HCT116 (cell line): ENCODE data around the gene WIZ. TPM values are rescaled to one million over a fixed set of nuclear protein-coding genes. Genes with fewer than 3 reads are reported as not detected.

Source experiments
- ATAC-seq: fragments of 200-7000 bp; cut with Tn5 transposase; 2 replicates; pipeline ENCODE4 v1.9.1; 2020; ENCODE audit warnings: mild to moderate bottlenecking, moderate library complexity
- BruUV-seq: library from RNA; stranded (reverse); fragments of 400-500 nt; replicated peaks from 2 replicates; lab custom pipeline; 2021; lab: Mats Ljungman, UMichigan
- CTCF ChIA-PET: fragments of 300-600 bp; sonication (Branson Sonifier 250); formaldehyde crosslinking; loops from one replicate; lab custom pipeline; 2021; ENCODE audit warnings: antibody characterized with exemption; lab: Charles Lee
- POLR2A ChIA-PET: fragments of 300-600, 350-600 bp; sonication (Branson Sonifier 250); formaldehyde crosslinking; loops from one replicate; lab custom pipeline; 2021; ENCODE audit warnings: antibody characterized with exemption; lab: Charles Lee
- RAD21 ChIA-PET, 2 experiments: fragments of 300-600 bp; sonication (Branson Sonifier 250); formaldehyde crosslinking; loops; one replicate each; lab custom pipeline; 2023; ENCODE audit warnings: low total read pairs in 2 of 2; ENCODE audit not compliant: uncharacterized antibody in 2 of 2, unreplicated experiment in 2 of 2, low non-redundant PET in 1 of 2; lab: Charles Lee
- DNase-seq: peaks from one replicate; pipeline ENCODE4 v3.0.0-alpha.2; 2010; ENCODE audit warnings: low read depth, low spot score
- H2AFZ ChIP-seq: fragments of 200-600 bp; shearing (Covaris generic), sonication (generic); 2 replicates; pipeline ENCODE4 v1.6.1; 2017; ENCODE audit warnings: low read depth, mixed run types, mixed read lengths, antibody characterized with exemption, low read length; ENCODE audit not compliant: poor library complexity, severe bottlenecking
- H3K27ac ChIP-seq: 2 replicates; pipeline ENCODE4 v1.5.1; 2012; ENCODE audit warnings: low read depth, low read length
- H3K27me3 ChIP-seq: fragments of 200-600 bp; sonication (generic); 2 replicates; pipeline ENCODE4 v1.6.1; 2016; ENCODE audit warnings: mixed run types, low read length, mixed read lengths; ENCODE audit not compliant: insufficient read depth
- H3K36me3 ChIP-seq, 2 experiments: fragments of 200-500 bp in 1 of 2; fragments of 200-600 bp in 1 of 2; sonication (Bioruptor generic) in 1 of 2; sonication (generic) in 1 of 2; 2 replicates each; pipeline versions ENCODE4 v1.5.1 to v1.6.1; 2014 to 2016; ENCODE audit warnings: low read length in 2 of 2, inconsistent platforms in 1 of 2, mixed read lengths in 1 of 2, mixed run types in 1 of 2; ENCODE audit not compliant: insufficient read depth in 2 of 2, control insufficient read depth in 1 of 2
- H3K4me1 ChIP-seq, 2 experiments: fragments of 200-600 bp in 1 of 2; sonication (generic) in 1 of 2; 2 replicates each; pipeline versions ENCODE4 v1.5.1 to v1.6.1; 2012 to 2017; ENCODE audit warnings: low read length in 2 of 2, inconsistent platforms in 1 of 2, mild to moderate bottlenecking in 1 of 2, mixed read lengths in 1 of 2, mixed run types in 1 of 2, moderate library complexity in 1 of 2; ENCODE audit not compliant: insufficient read depth in 2 of 2, control insufficient read depth in 1 of 2
- H3K4me2 ChIP-seq: fragments of 200-600 bp; sonication (generic); 2 replicates; pipeline ENCODE4 v1.6.1; 2017; ENCODE audit warnings: mixed run types, low read length, mixed read lengths
- H3K4me3 ChIP-seq, 2 experiments: fragments of 200-600 bp in 1 of 2; sonication (generic) in 1 of 2; replicated peaks in 1 of 2; 2 replicates each; pipeline ENCODE4 v1.5.1; 2011 to 2016; ENCODE audit warnings: low read length in 2 of 2, control low read depth in 1 of 2, low read depth in 1 of 2, mild to moderate bottlenecking in 1 of 2, mixed read lengths in 1 of 2, mixed run types in 1 of 2
- H3K79me2 ChIP-seq: fragments of 200-600 bp; sonication (generic); 2 replicates; pipeline ENCODE4 v1.6.1; 2017; ENCODE audit warnings: mild to moderate bottlenecking, mixed run types, low read length, moderate library complexity, mixed read lengths; ENCODE audit not compliant: insufficient read depth
- H3K9ac ChIP-seq: fragments of 200-600 bp; sonication (generic); 2 replicates; pipeline ENCODE4 v1.6.1; 2016; ENCODE audit warnings: low read length, mixed read lengths
- H3K9me2 ChIP-seq: fragments of 200-600 bp; sonication (generic), shearing (Covaris generic); 2 replicates; pipeline ENCODE4 v1.6.1; 2017; ENCODE audit warnings: mixed run types, mild to moderate bottlenecking, moderate library complexity; ENCODE audit not compliant: insufficient read depth
- H3K9me3 ChIP-seq, 2 experiments: fragments of 200-500 bp in 1 of 2; fragments of 200-600 bp in 1 of 2; sonication (Bioruptor generic) in 1 of 2; sonication (generic) in 1 of 2; 2 replicates each; pipeline ENCODE4 v1.6.1; 2014 to 2017; ENCODE audit warnings: low read length in 2 of 2, mixed read lengths in 2 of 2, inconsistent platforms in 1 of 2, low read depth in 1 of 2, mild to moderate bottlenecking in 1 of 2, mixed run types in 1 of 2, moderate library complexity in 1 of 2; ENCODE audit not compliant: control insufficient read depth in 1 of 2, insufficient read depth in 1 of 2
- H4K20me1 ChIP-seq: fragments of 200-600 bp; sonication (generic), shearing (Covaris generic); 2 replicates; pipeline ENCODE4 v1.6.1; 2017; ENCODE audit warnings: mixed run types, mild to moderate bottlenecking, moderate library complexity; ENCODE audit not compliant: insufficient read depth
- ATF3 ChIP-seq: IDR thresholded peaks from 2 replicates; pipeline ENCODE4 v1.6.1; 2012
- CTCF ChIP-seq, 3 experiments: fragments of 200-600 bp in 1 of 3; sonication (generic) in 1 of 3; IDR thresholded peaks in 2 of 3; conservative IDR thresholded peaks in 1 of 3; 2 replicates each; pipeline ENCODE4 v1.5.1; 2012 to 2017; ENCODE audit warnings: low read depth in 2 of 3, low read length in 2 of 3, antibody characterized with exemption in 1 of 3, borderline replicate concordance in 1 of 3, control low read depth in 1 of 3, mild to moderate bottlenecking in 1 of 3, mixed read lengths in 1 of 3, mixed run types in 1 of 3, moderate library complexity in 1 of 3; ENCODE audit not compliant: insufficient read depth in 1 of 3
- EGR1 ChIP-seq: IDR thresholded peaks from 2 replicates; pipeline ENCODE4 v1.6.1; 2012; ENCODE audit warnings: low read depth
- MAX ChIP-seq: IDR thresholded peaks from 2 replicates; pipeline ENCODE4 v1.6.1; 2012
- POLR2AphosphoS5 ChIP-seq: IDR thresholded peaks from 2 replicates; pipeline ENCODE4 v1.6.1; 2011; ENCODE audit warnings: mild to moderate bottlenecking, low read depth, low read length, moderate library complexity
- RAD21 ChIP-seq: IDR thresholded peaks from 2 replicates; pipeline ENCODE4 v1.6.1; 2012; ENCODE audit warnings: low read depth, mild to moderate bottlenecking
- SIN3A ChIP-seq: IDR thresholded peaks from 2 replicates; pipeline ENCODE4 v1.6.1; 2012; ENCODE audit warnings: low read depth
- TCF7L2 ChIP-seq: IDR thresholded peaks from 2 replicates; pipeline ENCODE4 v1.7.0; 2011; ENCODE audit warnings: borderline replicate concordance, inconsistent platforms; ENCODE audit not compliant: insufficient read depth, insufficient read length; ENCODE audit errors: extremely low read depth
- YY1 ChIP-seq: IDR thresholded peaks from 2 replicates; pipeline ENCODE4 v1.6.1; 2011; ENCODE audit warnings: low read length, low read depth, moderate library complexity, mild to moderate bottlenecking; ENCODE audit not compliant: insufficient replicate concordance; ENCODE audit errors: extremely low read depth
- ZBTB33 ChIP-seq: IDR thresholded peaks from 2 replicates; pipeline ENCODE4 v1.6.1; 2011; ENCODE audit warnings: mild to moderate bottlenecking, low read length, moderate library complexity; ENCODE audit not compliant: insufficient replicate concordance; ENCODE audit errors: extremely low read depth
- ZFX ChIP-seq: fragments of 450-650 bp; IDR thresholded peaks from 2 replicates; pipeline ENCODE4 v1.6.1; 2017
- intact Hi-C: fragments of 100-400 bp; cut with micrococcal nuclease; formaldehyde crosslinking; loops from 2 replicates; pipeline ENCODE4 v1.10.0; 2022
- total RNA-seq: library from RNA; stranded (reverse); gene quantifications from one replicate; pipeline ENCODE4 v1.2.1, GENCODE V29; 2021; ENCODE audit not compliant: unreplicated experiment

WIZ gene
- total RNA-seq, 1 experiment from 2014 or later = 28.4 TPM

GRCh38 chr19:15398501-15399233 is 51.1 kb downstream of the WIZ start:
- Histone ChIP-seq H2AFZ (no peak overlapping the region), H3K36me3 (peaks cover 31 to 38% of the 10 kb centered on the region in 2 experiments; a peak in 3 of 4 replicates), H3K4me3 (no peak overlapping the region), H3K9me3 (no peaks in the 10 kb centered on the region), H3K9ac (no peak overlapping the region), H3K9me2 (no peaks in the 10 kb centered on the region), H3K79me2 (peaks cover 51% of the 10 kb centered on the region), H3K27me3 (no peaks in the 10 kb centered on the region), H4K20me1 (no peaks in the 10 kb centered on the region), H3K4me2 (no peak overlapping the region), H3K27ac (no peak overlapping the region), H3K4me1 (no peaks in the 10 kb centered on the region)
- ChIA-PET POLR2A (no interaction called here), RAD21 (no interaction called here), CTCF (no interaction called here)
- no peak for TF ChIP-seq MAX
- no peak for TF ChIP-seq ATF3
- no peak for TF ChIP-seq CTCF (IDR thresholded peaks at IDR 0.05 in 2 of 3, conservative IDR thresholded peaks at IDR 0.05 in 1 of 3; ENCODE audit: borderline replicate concordance in 1 of 3, insufficient read depth in 1 of 3, low read depth in 2 of 3, low read length in 2 of 3)
- no peak for TF ChIP-seq RAD21
- no peak for TF ChIP-seq TCF7L2
- TF ChIP-seq EGR1 = no peak
- TF ChIP-seq ZFX = no peak
- no peak for TF ChIP-seq YY1
- TF ChIP-seq POLR2AphosphoS5 = no peak
- no peak for TF ChIP-seq SIN3A
- no peak for TF ChIP-seq ZBTB33
- no TSS peak for BruUV-seq
- intact Hi-C loops = no loop called here
- ATAC-seq (no peak), DNase-seq (no peak)
